Neural cell (in vitro differentiated cells): ENCODE results near the gene RSPH9. TPM values are rescaled to one million over a fixed set of nuclear protein-coding genes. Genes with fewer than 3 reads are reported as not detected.

Source experiments
- H2AFZ ChIP-seq: fragments of 200-600, 300-800 bp; sonication (generic), shearing (Covaris generic); 2 replicates; pipeline ENCODE4 v1.6.0; 2014; ENCODE audit warnings: low read depth, mild to moderate bottlenecking, antibody characterized with exemption, low read length, moderate library complexity
- H3F3A ChIP-seq: fragments of 200-600 bp; shearing (Covaris generic); 2 replicates; pipeline ENCODE4 v1.6.1; 2016; ENCODE audit warnings: mild to moderate bottlenecking, moderate library complexity, mixed read lengths, antibody characterized with exemption, low read length; ENCODE audit not compliant: insufficient read depth, poor library complexity, severe bottlenecking
- H3K27ac ChIP-seq: fragments of 200-600, 300-800 bp; sonication (generic), shearing (Covaris generic); 2 replicates; pipeline ENCODE4 v1.5.1; 2014; ENCODE audit warnings: mild to moderate bottlenecking, low read length, moderate library complexity
- H3K27me3 ChIP-seq: fragments of 300-800, 200-600 bp; sonication (generic), shearing (Covaris generic); 2 replicates; pipeline ENCODE4 v1.6.0; 2014; ENCODE audit warnings: mild to moderate bottlenecking, low read depth, low read length, moderate library complexity; ENCODE audit not compliant: insufficient read depth
- H3K36me3 ChIP-seq: fragments of 300-800, 200-600 bp; sonication (generic), shearing (Covaris generic); 2 replicates; pipeline ENCODE4 v1.5.1; 2014; ENCODE audit warnings: mild to moderate bottlenecking, antibody characterized with exemption, low read length, moderate library complexity; ENCODE audit not compliant: insufficient read depth
- H3K4me2 ChIP-seq: fragments of 300-800, 200-600 bp; sonication (generic), shearing (Covaris generic); 2 replicates; pipeline ENCODE4 v1.6.0; 2014; ENCODE audit warnings: mild to moderate bottlenecking, low read length
- H3K4me3 ChIP-seq: fragments of 300-800, 200-600 bp; sonication (generic), shearing (Covaris generic); 2 replicates; pipeline ENCODE4 v1.5.1; 2014; ENCODE audit warnings: mild to moderate bottlenecking, low read length, moderate library complexity
- H3K79me2 ChIP-seq: fragments of 200-600 bp; shearing (Covaris generic); replicated peaks from 2 replicates; pipeline ENCODE4 v1.6.0; 2014; ENCODE audit warnings: mild to moderate bottlenecking, low read length, moderate library complexity; ENCODE audit not compliant: insufficient read depth
- H3K9ac ChIP-seq: fragments of 300-800, 200-600 bp; sonication (generic), shearing (Covaris generic); 2 replicates; pipeline ENCODE4 v1.6.1; 2016; ENCODE audit warnings: mild to moderate bottlenecking, low read length, mixed read lengths
- H3K9me2 ChIP-seq: fragments of 200-600 bp; shearing (Covaris generic); 2 replicates; pipeline ENCODE4 v1.6.1; 2016; ENCODE audit warnings: mild to moderate bottlenecking, low read length, mixed read lengths; ENCODE audit not compliant: insufficient read depth
- H3K9me3 ChIP-seq: fragments of 200-600, 300-800 bp; sonication (generic), shearing (Covaris generic); 2 replicates; pipeline ENCODE4 v1.6.1; 2016; ENCODE audit warnings: mild to moderate bottlenecking, mixed run types, low read length, moderate library complexity, mixed read lengths
- H4K20me1 ChIP-seq: fragments of 200-600 bp; shearing (Covaris generic); 2 replicates; pipeline ENCODE4 v1.6.1; 2016; ENCODE audit warnings: mild to moderate bottlenecking, mixed run types; ENCODE audit not compliant: insufficient read depth
- EP300 ChIP-seq: fragments of 450-650 bp; conservative IDR thresholded peaks from 2 replicates; pipeline ENCODE4 v1.6.1; 2014; ENCODE audit warnings: antibody characterized with exemption, mild to moderate bottlenecking, moderate library complexity; ENCODE audit not compliant: poor library complexity, severe bottlenecking
- EZH2 ChIP-seq: fragments of 200-600, 300-800 bp; shearing (Covaris generic), sonication (generic); IDR thresholded peaks from 2 replicates; pipeline ENCODE4 v1.6.1; 2014; ENCODE audit warnings: antibody characterized with exemption, low read length, borderline replicate concordance, mild to moderate bottlenecking; ENCODE audit not compliant: insufficient read depth, poor library complexity, severe bottlenecking
- MXI1 ChIP-seq: fragments of 450-650 bp; conservative IDR thresholded peaks from 2 replicates; pipeline ENCODE4 v1.6.1; 2014; ENCODE audit warnings: antibody characterized with exemption, mild to moderate bottlenecking; ENCODE audit not compliant: poor library complexity, severe bottlenecking
- POLR2AphosphoS5 ChIP-seq: IDR thresholded peaks from 2 replicates; pipeline ENCODE4 v1.6.1; 2012
- RAD21 ChIP-seq: fragments of 450-650 bp; conservative IDR thresholded peaks from 2 replicates; pipeline ENCODE4 v1.6.1; 2014; ENCODE audit warnings: antibody characterized with exemption, mild to moderate bottlenecking, moderate library complexity
- SMC3 ChIP-seq: fragments of 450-650 bp; conservative IDR thresholded peaks from 2 replicates; pipeline ENCODE4 v1.6.1; 2014; ENCODE audit warnings: antibody characterized with exemption, mild to moderate bottlenecking, moderate library complexity; ENCODE audit not compliant: poor library complexity
- TAF1 ChIP-seq: IDR thresholded peaks from 2 replicates; pipeline ENCODE4 v1.6.1; 2012; ENCODE audit warnings: low read depth
- polyA plus RNA-seq: library from polyadenylated mRNA; depleted of rRNA; stranded (reverse); fragments of >200 nt; gene quantifications from 2 replicates; pipeline ENCODE4 v1.2.3, GENCODE V29; 2014
- TF ChIP-seq, protein P1 (sequence below): fragments of 450-650 bp; IDR thresholded peaks from 2 replicates; pipeline ENCODE4 v1.5.1; 2014; ENCODE audit warnings: antibody characterized with exemption, mild to moderate bottlenecking, moderate library complexity; ENCODE audit not compliant: poor library complexity, severe bottlenecking
- TF ChIP-seq, protein P2 (sequence below): IDR thresholded peaks from 2 replicates; pipeline ENCODE4 v1.6.1; 2012; ENCODE audit warnings: borderline replicate concordance

The RSPH9 gene
- polyA plus RNA-seq, 1 donor from 2014 or later, result 0.88 TPM

DNA sequence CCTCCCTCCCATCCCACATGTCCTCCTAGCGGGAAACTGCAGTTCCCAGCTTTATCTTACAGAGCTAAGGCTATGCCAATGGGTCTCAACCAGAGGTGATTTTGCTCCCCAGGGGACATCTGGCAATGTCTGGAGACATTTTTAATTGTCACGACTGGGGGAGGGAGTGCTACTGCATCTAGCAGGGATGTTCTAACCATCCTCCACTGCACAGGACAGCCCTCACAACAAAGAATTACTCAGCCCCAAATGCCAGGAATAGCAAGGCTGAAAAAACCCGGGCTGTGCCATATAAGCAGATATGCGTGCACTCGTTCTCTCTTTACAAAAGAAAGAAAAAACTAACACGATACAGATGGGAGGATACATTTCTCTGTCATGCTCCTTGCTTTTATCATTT lies 34.2 kb downstream of the RSPH9 start:
- Histone ChIP-seq H3K9me2 (no peaks in the 10 kb centered on the region), H4K20me1 (no peaks in the 10 kb centered on the region), H3K9ac (no peak overlapping the region), H3F3A (no peaks in the 10 kb centered on the region), H3K9me3 (no peaks in the 10 kb centered on the region), H2AFZ (no peak overlapping the region), H3K27ac (no peak overlapping the region), H3K36me3 (no peaks in the 10 kb centered on the region), H3K4me3 (no peak overlapping the region), H3K27me3 (no peaks in the 10 kb centered on the region), H3K79me2 (peaks cover 10% of the 10 kb centered on the region), H3K4me2 (no peak overlapping the region)
- no peak for TF ChIP-seq POLR2AphosphoS5
- TF ChIP-seq, protein P1, sequence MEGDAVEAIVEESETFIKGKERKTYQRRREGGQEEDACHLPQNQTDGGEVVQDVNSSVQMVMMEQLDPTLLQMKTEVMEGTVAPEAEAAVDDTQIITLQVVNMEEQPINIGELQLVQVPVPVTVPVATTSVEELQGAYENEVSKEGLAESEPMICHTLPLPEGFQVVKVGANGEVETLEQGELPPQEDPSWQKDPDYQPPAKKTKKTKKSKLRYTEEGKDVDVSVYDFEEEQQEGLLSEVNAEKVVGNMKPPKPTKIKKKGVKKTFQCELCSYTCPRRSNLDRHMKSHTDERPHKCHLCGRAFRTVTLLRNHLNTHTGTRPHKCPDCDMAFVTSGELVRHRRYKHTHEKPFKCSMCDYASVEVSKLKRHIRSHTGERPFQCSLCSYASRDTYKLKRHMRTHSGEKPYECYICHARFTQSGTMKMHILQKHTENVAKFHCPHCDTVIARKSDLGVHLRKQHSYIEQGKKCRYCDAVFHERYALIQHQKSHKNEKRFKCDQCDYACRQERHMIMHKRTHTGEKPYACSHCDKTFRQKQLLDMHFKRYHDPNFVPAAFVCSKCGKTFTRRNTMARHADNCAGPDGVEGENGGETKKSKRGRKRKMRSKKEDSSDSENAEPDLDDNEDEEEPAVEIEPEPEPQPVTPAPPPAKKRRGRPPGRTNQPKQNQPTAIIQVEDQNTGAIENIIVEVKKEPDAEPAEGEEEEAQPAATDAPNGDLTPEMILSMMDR, result no peak
- TF ChIP-seq, protein P2, sequence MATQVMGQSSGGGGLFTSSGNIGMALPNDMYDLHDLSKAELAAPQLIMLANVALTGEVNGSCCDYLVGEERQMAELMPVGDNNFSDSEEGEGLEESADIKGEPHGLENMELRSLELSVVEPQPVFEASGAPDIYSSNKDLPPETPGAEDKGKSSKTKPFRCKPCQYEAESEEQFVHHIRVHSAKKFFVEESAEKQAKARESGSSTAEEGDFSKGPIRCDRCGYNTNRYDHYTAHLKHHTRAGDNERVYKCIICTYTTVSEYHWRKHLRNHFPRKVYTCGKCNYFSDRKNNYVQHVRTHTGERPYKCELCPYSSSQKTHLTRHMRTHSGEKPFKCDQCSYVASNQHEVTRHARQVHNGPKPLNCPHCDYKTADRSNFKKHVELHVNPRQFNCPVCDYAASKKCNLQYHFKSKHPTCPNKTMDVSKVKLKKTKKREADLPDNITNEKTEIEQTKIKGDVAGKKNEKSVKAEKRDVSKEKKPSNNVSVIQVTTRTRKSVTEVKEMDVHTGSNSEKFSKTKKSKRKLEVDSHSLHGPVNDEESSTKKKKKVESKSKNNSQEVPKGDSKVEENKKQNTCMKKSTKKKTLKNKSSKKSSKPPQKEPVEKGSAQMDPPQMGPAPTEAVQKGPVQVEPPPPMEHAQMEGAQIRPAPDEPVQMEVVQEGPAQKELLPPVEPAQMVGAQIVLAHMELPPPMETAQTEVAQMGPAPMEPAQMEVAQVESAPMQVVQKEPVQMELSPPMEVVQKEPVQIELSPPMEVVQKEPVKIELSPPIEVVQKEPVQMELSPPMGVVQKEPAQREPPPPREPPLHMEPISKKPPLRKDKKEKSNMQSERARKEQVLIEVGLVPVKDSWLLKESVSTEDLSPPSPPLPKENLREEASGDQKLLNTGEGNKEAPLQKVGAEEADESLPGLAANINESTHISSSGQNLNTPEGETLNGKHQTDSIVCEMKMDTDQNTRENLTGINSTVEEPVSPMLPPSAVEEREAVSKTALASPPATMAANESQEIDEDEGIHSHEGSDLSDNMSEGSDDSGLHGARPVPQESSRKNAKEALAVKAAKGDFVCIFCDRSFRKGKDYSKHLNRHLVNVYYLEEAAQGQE, result no peak
- no peak for TF ChIP-seq RAD21
- TF ChIP-seq SMC3, result no peak
- TF ChIP-seq TAF1, result no peak
- no peak for TF ChIP-seq EP300
- no peak for TF ChIP-seq MXI1
- TF ChIP-seq EZH2, result no peak

DNA sequence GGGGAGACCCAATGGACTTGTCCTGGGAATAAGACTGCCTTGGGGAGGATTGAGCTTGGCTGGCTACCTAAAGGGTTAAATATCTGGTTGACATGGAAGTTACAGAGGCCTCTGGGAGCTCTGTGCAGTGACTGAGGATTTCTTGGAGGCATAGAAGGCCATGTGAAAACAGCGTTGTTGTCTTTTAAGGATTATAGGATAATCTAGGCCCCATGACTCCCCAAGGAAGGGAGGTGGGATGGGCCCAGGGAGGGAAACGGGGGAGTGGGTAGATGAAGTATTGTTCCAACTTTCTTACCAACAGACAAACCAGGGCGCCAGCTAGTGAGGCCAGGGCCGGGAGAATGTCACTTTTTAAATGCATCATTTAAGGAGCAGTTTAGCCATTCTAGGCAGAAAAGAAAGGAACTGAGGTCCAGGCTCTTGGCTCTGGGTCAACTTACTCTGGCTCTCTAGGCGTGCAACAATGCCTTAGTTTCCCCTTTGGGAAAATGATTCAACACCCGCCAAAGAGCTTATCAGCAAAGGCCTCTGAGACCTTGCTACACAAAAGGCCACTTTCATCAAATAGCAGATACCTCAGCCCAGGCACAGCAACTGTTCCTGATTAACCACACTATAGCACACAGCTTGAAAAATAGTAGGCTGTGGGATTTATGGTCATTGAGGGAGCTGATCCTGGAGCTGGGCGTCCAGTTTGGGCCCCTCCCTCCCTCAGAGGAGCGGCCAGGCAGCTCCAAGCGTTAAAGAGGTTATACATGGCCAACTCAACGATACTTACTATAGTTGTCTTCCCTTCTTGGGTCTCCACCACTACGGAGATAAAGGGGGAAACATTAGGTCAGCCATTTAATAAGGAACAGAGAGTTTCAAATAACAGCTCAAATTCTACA lies 35.7 kb downstream of the RSPH9 start:
- Histone ChIP-seq H3K27ac (no peak overlapping the region), H2AFZ (no peak overlapping the region), H3K9me2 (no peaks in the 10 kb centered on the region), H3K27me3 (no peaks in the 10 kb centered on the region), H3K4me2 (no peak overlapping the region), H3K9me3 (no peaks in the 10 kb centered on the region), H3K4me3 (no peak overlapping the region), H4K20me1 (no peaks in the 10 kb centered on the region), H3K9ac (no peak overlapping the region), H3F3A (no peaks in the 10 kb centered on the region), H3K79me2 (peaks cover 13% of the 10 kb centered on the region), H3K36me3 (no peaks in the 10 kb centered on the region)
- TF ChIP-seq, protein P2, result no peak
- TF ChIP-seq SMC3 (no peak), TAF1 (no peak), EZH2 (no peak), EP300 (no peak), POLR2AphosphoS5 (no peak), RAD21 (no peak), MXI1 (no peak)
- TF ChIP-seq, protein P1, result no peak
